A549 (cell line): ENCODE results near the gene PRSS35. TPM values are rescaled to one million over a fixed set of nuclear protein-coding genes. Genes with fewer than 3 reads are reported as not detected.

Experiments
- ATAC-seq, 2 experiments: fragments of 200-7000 bp in 1 of 2; fragments of >200 bp in 1 of 2; cut with Nextera tagmentation in 1 of 2; cut with Tn5 transposase in 1 of 2; 3 replicates each; pipeline versions ENCODE4 v1.8.0 to v1.9.1; 2018 to 2020; ENCODE audit warnings: mild to moderate bottlenecking in 1 of 2, moderate library complexity in 1 of 2
- CTCF ChIA-PET: fragments of 300-600 bp; sonication (Branson Sonifier 250); formaldehyde crosslinking; extraction: SDS; loops from one replicate; lab custom pipeline; 2021; ENCODE audit warnings: antibody characterized with exemption, inconsistent platforms; lab: Yijun Ruan, JAX
- POLR2A ChIA-PET: fragments of 350-600 bp; formaldehyde crosslinking; extraction: SDS; loops from one replicate; lab custom pipeline; 2021; ENCODE audit warnings: antibody characterized with exemption, inconsistent platforms; lab: Yijun Ruan, JAX
- DNase-seq, 2 experiments: peaks; one replicate each; pipeline versions ENCODE4 v3.0.0 to v3.0.0-alpha.2; 2011 to 2016; ENCODE audit warnings: low read depth in 1 of 2, low spot score in 1 of 2
- FAIRE-seq: peaks from 2 replicates; lab custom pipeline; 2011; peaks lifted over from hg19 to GRCh38; lab: Jason Lieb, UNC
- H3K27ac ChIP-seq, 2 experiments: fragments of >200 bp; sonication (Bioruptor Twin); formaldehyde crosslinking; 3 replicates each; pipeline ENCODE4 v1.5.1; 2016 to 2017
- H3K4me1 ChIP-seq: fragments of >200 bp; sonication (Bioruptor Twin); formaldehyde crosslinking; 3 replicates; pipeline ENCODE4 v1.6.1; 2016
- H3K4me2 ChIP-seq: fragments of >200 bp; sonication (Bioruptor Twin); formaldehyde crosslinking; 3 replicates; pipeline ENCODE4 v1.6.1; 2016
- H3K4me3 ChIP-seq: fragments of >200 bp; sonication (Bioruptor Twin); formaldehyde crosslinking; 3 replicates; pipeline ENCODE4 v1.5.1; 2016
- H3K9me3 ChIP-seq: fragments of >200 bp; sonication (Bioruptor Twin); formaldehyde crosslinking; 3 replicates; pipeline ENCODE4 v1.6.1; 2016
- CBX2 ChIP-seq: fragments of 200-600 bp; sonication (generic); IDR thresholded peaks from 2 replicates; pipeline ENCODE4 v1.6.1; 2016; ENCODE audit warnings: low read depth, mild to moderate bottlenecking, borderline replicate concordance
- CHD4 ChIP-seq: fragments of 200-600 bp; sonication (generic); IDR thresholded peaks from 2 replicates; pipeline ENCODE4 v1.6.1; 2016; ENCODE audit warnings: antibody characterized with exemption, mild to moderate bottlenecking, borderline replicate concordance
- EHMT2 ChIP-seq: fragments of 200-600 bp; sonication (generic); IDR thresholded peaks from 2 replicates; pipeline ENCODE4 v1.6.1; 2016; ENCODE audit warnings: antibody characterized with exemption, low read depth, mild to moderate bottlenecking, moderate library complexity
- EP300 ChIP-seq, 2 experiments: fragments of >200 bp; sonication (Bioruptor Twin); formaldehyde crosslinking; IDR thresholded peaks; 2 replicates in 1 of 2; 3 replicates in 1 of 2; pipeline ENCODE4 v1.6.1; 2016 to 2017
- ESRRA ChIP-seq: fragments of 150-350 bp; IDR thresholded peaks from 2 replicates; pipeline ENCODE4 v1.6.1; 2014; ENCODE audit warnings: mild to moderate bottlenecking, low read length, borderline replicate concordance
- FOSL2 ChIP-seq, 2 experiments: fragments of 450-650 bp in 1 of 2; fragments of >200 bp in 1 of 2; sonication (Bioruptor Twin) in 1 of 2; formaldehyde crosslinking; IDR thresholded peaks; 2 replicates each; pipeline versions ENCODE4 v1.5.0 to v1.6.1; 2016 to 2020; ENCODE audit warnings: mild to moderate bottlenecking in 1 of 2, moderate library complexity in 1 of 2
- HOXA7 ChIP-seq: fragments of 250-450 bp; sonication (Bioruptor Pico); IDR thresholded peaks from 2 replicates; pipeline ENCODE4 v1.5.0; 2020; ENCODE audit warnings: mild to moderate bottlenecking, moderate library complexity
- JUN ChIP-seq, 2 experiments: fragments of >200 bp; sonication (Bioruptor Twin); formaldehyde crosslinking; IDR thresholded peaks; 2 replicates in 1 of 2; 3 replicates in 1 of 2; pipeline ENCODE4 v1.6.1; 2016 to 2017
- JUNB ChIP-seq: fragments of >200 bp; sonication (Bioruptor Twin); formaldehyde crosslinking; IDR thresholded peaks from 2 replicates; pipeline ENCODE4 v1.6.1; 2016
- KDM5A ChIP-seq: fragments of 200-600 bp; sonication (generic); IDR thresholded peaks from 2 replicates; pipeline ENCODE4 v1.6.1; 2016; ENCODE audit warnings: antibody characterized with exemption, mild to moderate bottlenecking
- MYC ChIP-seq: IDR thresholded peaks from 2 replicates; pipeline ENCODE4 v1.6.1; 2012; ENCODE audit warnings: mild to moderate bottlenecking, inconsistent platforms, low read length, improper control_type of control experiment, borderline replicate concordance
- NFE2L2 ChIP-seq: fragments of 150-350 bp; conservative IDR thresholded peaks from 2 replicates; pipeline ENCODE4 v1.6.1; 2014; ENCODE audit warnings: low read length
- NR3C1 ChIP-seq: fragments of >200 bp; sonication (Bioruptor Twin); formaldehyde crosslinking; IDR thresholded peaks from 3 replicates; pipeline ENCODE4 v1.6.1; 2017
- PHF8 ChIP-seq: fragments of 200-600 bp; sonication (generic); IDR thresholded peaks from 2 replicates; pipeline ENCODE4 v1.6.1; 2016; ENCODE audit warnings: low read depth, mild to moderate bottlenecking, antibody characterized with exemption, moderate library complexity, borderline replicate concordance
- RAD21 ChIP-seq, 2 experiments: fragments of >200 bp in 1 of 2; sonication (Bioruptor Twin) in 1 of 2; formaldehyde crosslinking in 1 of 2; IDR thresholded peaks in 1 of 2; conservative IDR thresholded peaks in 1 of 2; 2 replicates in 1 of 2; 3 replicates in 1 of 2; pipeline ENCODE4 v1.6.1; 2012 to 2018; ENCODE audit warnings: inconsistent platforms in 1 of 2
- RARB ChIP-seq: fragments of 250-450 bp; sonication (Bioruptor Pico); IDR thresholded peaks from 2 replicates; pipeline ENCODE4 v1.8.0; 2021; ENCODE audit warnings: mild to moderate bottlenecking, moderate library complexity
- RFX5 ChIP-seq: fragments of 450-650 bp; IDR thresholded peaks from 2 replicates; pipeline ENCODE4 v1.7.1; 2014; ENCODE audit warnings: antibody characterized with exemption, mild to moderate bottlenecking, moderate library complexity
- SMC3 ChIP-seq: fragments of >200 bp; sonication (Bioruptor Twin); formaldehyde crosslinking; IDR thresholded peaks from 3 replicates; pipeline ENCODE4 v1.6.1; 2018; ENCODE audit warnings: inconsistent platforms
- TFCP2L1 ChIP-seq: fragments of 250-450 bp; sonication (Bioruptor Pico); IDR thresholded peaks from 2 replicates; pipeline ENCODE4 v1.5.0; 2021; ENCODE audit warnings: mild to moderate bottlenecking
- ZC3H11A ChIP-seq: fragments of 450-650 bp; IDR thresholded peaks from 2 replicates; pipeline ENCODE4 v1.6.1; 2014; ENCODE audit warnings: antibody characterized with exemption, mild to moderate bottlenecking
- ZSCAN20 ChIP-seq: fragments of 250-450 bp; sonication (Bioruptor Pico); IDR thresholded peaks from 2 replicates; pipeline ENCODE4 v1.8.0; 2022; ENCODE audit warnings: mild to moderate bottlenecking, moderate library complexity
- WGBS: methylation state at CpG from one replicate; pipeline ENCODE4 v1.1.6; 2017; ENCODE audit errors: missing lambda C conversion rate; 5-methylcytosine and 5-hydroxymethylcytosine counted together
- polyA plus RNA-seq, 4 experiments: library from polyadenylated mRNA; depleted of rRNA in 3 of 4; stranded (reverse); fragments of >200 nt; fragmentation: RNase III in 1 of 4; extraction: RNeasy Plus Mini Kit Qiagen cat#74134 plus additional on column Dnase treatment in 1 of 4; gene quantifications; 2 replicates in 3 of 4; 3 replicates in 1 of 4; pipeline ENCODE4 v1.2.3, GENCODE V29; 2011 to 2017
- TF ChIP-seq, protein P1 (sequence below): fragments of 450-650 bp; IDR thresholded peaks from 2 replicates; pipeline ENCODE4 v1.6.1; 2014; ENCODE audit warnings: antibody characterized with exemption
- TF ChIP-seq, protein P2 (sequence below): IDR thresholded peaks from 2 replicates; pipeline ENCODE4 v1.6.1; 2012; ENCODE audit warnings: low read depth, borderline replicate concordance
- TF ChIP-seq, protein P3 (sequence below): fragments of >200 bp; sonication (Bioruptor Twin); formaldehyde crosslinking; IDR thresholded peaks from 2 replicates; pipeline ENCODE4 v1.6.1; 2016
- TF ChIP-seq, protein P4 (sequence below): fragments of 250-450 bp; sonication (Bioruptor Pico); IDR thresholded peaks from 2 replicates; pipeline ENCODE4 v1.5.0; 2020; ENCODE audit warnings: low read depth, mild to moderate bottlenecking, moderate library complexity
- TF ChIP-seq, protein P5 (sequence below): IDR thresholded peaks from 2 replicates; pipeline ENCODE4 v1.6.1; 2012

The PRSS35 gene
- polyA plus RNA-seq, 2 of the 4 experiments (the other 2 are of a cell fraction): 0.61 to 1.9 TPM

DNA sequence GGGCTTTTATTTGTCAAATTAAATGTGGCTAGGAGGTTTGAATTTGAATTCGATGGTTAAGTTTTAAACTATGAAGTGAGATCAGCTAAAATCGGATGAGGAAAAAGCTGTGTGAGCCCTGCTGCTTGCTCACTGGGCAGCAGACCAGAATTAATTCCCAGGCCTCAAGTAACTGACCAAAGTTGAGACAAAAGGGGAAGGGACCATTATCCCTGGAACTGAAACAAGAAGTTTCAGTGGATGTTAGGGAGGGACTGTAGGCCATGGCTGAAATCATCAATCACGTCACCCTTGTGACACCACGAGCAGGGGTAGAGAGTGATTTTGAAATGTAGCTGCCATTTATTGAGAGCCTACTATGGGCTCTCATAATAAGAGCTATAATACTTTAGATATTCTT, 7.0 kb upstream of the PRSS35 start:
- POLR2A ChIA-PET: no interaction called here
- Histone ChIP-seq H3K9me3 (no peaks in the 10 kb centered on the region), H3K27ac (no peak overlapping the region), H3K4me1 (peaks cover 8% of the 10 kb centered on the region; the same call in 1 of the 3 replicates), H3K4me3 (no peak overlapping the region), H3K4me2 (no peak overlapping the region)
- CTCF ChIA-PET: interaction anchor here (0.6 to 5.3 kb wide), 5 partner anchors 10 to 1645 kb away, joined by 3 to 28 read pairs (median 10); partner anchors contain the start of genes DOP1A and UBE3D
- FAIRE-seq (no peak), ATAC-seq (no peak), DNase-seq (no peak)
- 72% methylated on average over 4 of the region's 4 CpGs for WGBS
- no peak for TF ChIP-seq JUN (IDR thresholded peaks at IDR 0.05)
- no peak for TF ChIP-seq ESRRA
- TF ChIP-seq MYC: no peak
- no peak for TF ChIP-seq HOXA7 (CRISPR knock-in tag)
- no peak for TF ChIP-seq RAD21 (conservative IDR thresholded peaks at IDR 0.05 in 1 of 2, IDR thresholded peaks at IDR 0.05 in 1 of 2)
- TF ChIP-seq, protein P1, sequence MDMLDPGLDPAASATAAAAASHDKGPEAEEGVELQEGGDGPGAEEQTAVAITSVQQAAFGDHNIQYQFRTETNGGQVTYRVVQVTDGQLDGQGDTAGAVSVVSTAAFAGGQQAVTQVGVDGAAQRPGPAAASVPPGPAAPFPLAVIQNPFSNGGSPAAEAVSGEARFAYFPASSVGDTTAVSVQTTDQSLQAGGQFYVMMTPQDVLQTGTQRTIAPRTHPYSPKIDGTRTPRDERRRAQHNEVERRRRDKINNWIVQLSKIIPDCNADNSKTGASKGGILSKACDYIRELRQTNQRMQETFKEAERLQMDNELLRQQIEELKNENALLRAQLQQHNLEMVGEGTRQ: no peak
- TF ChIP-seq ZSCAN20 (CRISPR knock-in tag): no peak
- TF ChIP-seq RARB (CRISPR knock-in tag): no peak
- no peak for TF ChIP-seq RFX5
- TF ChIP-seq JUNB: no peak
- TF ChIP-seq ZC3H11A: no peak
- no peak for TF ChIP-seq PHF8
- no peak for TF ChIP-seq SMC3
- no peak for TF ChIP-seq FOSL2 (IDR thresholded peaks at IDR 0.05)
- TF ChIP-seq FOSL2 (CRISPR knock-in tag; IDR thresholded peaks at IDR 0.05): no peak
- TF ChIP-seq CBX2: no peak
- no peak for TF ChIP-seq EHMT2
- TF ChIP-seq NFE2L2: no peak

DNA sequence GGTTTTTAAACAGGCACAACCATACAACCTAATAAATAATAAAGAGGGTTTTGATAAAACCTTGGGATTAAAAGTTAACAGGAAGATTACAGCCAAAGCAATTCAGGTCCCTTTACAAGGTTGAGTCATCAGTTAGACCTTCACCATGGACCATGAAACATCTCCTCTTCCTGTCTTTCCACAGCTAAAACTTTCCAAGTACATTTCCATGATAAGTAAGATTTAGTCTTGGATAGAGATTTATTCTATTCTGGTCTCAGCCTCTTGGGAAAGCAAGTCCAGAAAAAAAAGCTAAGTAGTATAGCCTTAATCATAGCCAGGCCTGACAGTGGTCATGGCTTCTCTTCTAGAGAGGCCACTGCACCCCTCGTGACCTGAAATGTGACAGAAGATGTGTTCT, 2.9 kb upstream of the PRSS35 start:
- no peak for ATAC-seq
- 80% methylated on average over 1 of the region's 1 CpG for WGBS

More for the DNA sequence above, 2.9 kb upstream of the PRSS35 start:
- H3K4me1 ChIP-seq: peaks cover 19% of the 10 kb centered on the region; the same call in 2 of the 3 replicates
- no peak for DNase-seq
- H3K9me3 ChIP-seq: no peaks in the 10 kb centered on the region
- no peak for FAIRE-seq
- H3K4me2 ChIP-seq: no peak overlapping the region
- POLR2A ChIA-PET: no interaction called here
- no peak overlapping the region for H3K4me3 ChIP-seq
- H3K27ac ChIP-seq: no peak overlapping the region
- CTCF ChIA-PET: interaction anchor here (0.6 to 7.9 kb wide), 4 partner anchors 91 to 443 kb away, joined by 3 to 93 read pairs (median 49); partner anchors contain the start of genes DOP1A and UBE3D
- TF ChIP-seq NR3C1 (no peak), RAD21 (conservative IDR thresholded peaks at IDR 0.05 in 1 of 2, IDR thresholded peaks at IDR 0.05 in 1 of 2) (no peak), EP300 (IDR thresholded peaks at IDR 0.05) (no peak), KDM5A (no peak), CHD4 (no peak), ZSCAN20 (CRISPR knock-in tag) (no peak), EHMT2 (no peak), TFCP2L1 (CRISPR knock-in tag) (no peak)
- TF ChIP-seq, protein P2, sequence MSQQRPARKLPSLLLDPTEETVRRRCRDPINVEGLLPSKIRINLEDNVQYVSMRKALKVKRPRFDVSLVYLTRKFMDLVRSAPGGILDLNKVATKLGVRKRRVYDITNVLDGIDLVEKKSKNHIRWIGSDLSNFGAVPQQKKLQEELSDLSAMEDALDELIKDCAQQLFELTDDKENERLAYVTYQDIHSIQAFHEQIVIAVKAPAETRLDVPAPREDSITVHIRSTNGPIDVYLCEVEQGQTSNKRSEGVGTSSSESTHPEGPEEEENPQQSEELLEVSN: no peak
- TF ChIP-seq, protein P3, sequence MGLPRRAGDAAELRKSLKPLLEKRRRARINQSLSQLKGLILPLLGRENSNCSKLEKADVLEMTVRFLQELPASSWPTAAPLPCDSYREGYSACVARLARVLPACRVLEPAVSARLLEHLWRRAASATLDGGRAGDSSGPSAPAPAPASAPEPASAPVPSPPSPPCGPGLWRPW: no peak
- TF ChIP-seq, protein P4, sequence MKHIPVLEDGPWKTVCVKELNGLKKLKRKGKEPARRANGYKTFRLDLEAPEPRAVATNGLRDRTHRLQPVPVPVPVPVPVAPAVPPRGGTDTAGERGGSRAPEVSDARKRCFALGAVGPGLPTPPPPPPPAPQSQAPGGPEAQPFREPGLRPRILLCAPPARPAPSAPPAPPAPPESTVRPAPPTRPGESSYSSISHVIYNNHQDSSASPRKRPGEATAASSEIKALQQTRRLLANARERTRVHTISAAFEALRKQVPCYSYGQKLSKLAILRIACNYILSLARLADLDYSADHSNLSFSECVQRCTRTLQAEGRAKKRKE: no peak
- TF ChIP-seq, protein P5, sequence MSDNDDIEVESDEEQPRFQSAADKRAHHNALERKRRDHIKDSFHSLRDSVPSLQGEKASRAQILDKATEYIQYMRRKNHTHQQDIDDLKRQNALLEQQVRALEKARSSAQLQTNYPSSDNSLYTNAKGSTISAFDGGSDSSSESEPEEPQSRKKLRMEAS: no peak
- TF ChIP-seq, all 56 proteins: peak for 0
